Pancreas (tissue), 10 donors: ENCODE measurements around the gene MEGF6. TPM values are rescaled to one million over a fixed set of nuclear protein-coding genes. Genes with fewer than 3 reads are reported as not detected.

Experiments
- ATAC-seq, 4 donors: fragments of 200-7000 bp; cut with Tn5 transposase; one replicate each; pipeline versions ENCODE4 v1.8.0 to v1.9.1; 2020; ENCODE audit warnings: mild to moderate bottlenecking in 4 of 4, moderate library complexity in 4 of 4
- DNase-seq, 6 donors: peaks; one replicate each; pipeline ENCODE4 v3.0.0-alpha.2; 2020
- FAIRE-seq: peaks from 2 replicates; lab custom pipeline; 2012; peaks lifted over from hg19 to GRCh38; lab: Jason Lieb, UNC
- H3K27ac ChIP-seq, 4 donors: fragments of 200-600 bp; sonication (generic); 1 replicate in 3 of 4; 2 replicates in 1 of 4; pipeline versions ENCODE4 v1.5.0 to v1.8.0; 2020
- H3K27me3 ChIP-seq, 4 donors: fragments of 200-600 bp; one replicate each; pipeline ENCODE4 v1.8.0; 2021
- H3K36me3 ChIP-seq, 3 donors: fragments of 200-600 bp; sonication (generic) in 1 of 3; one replicate each; pipeline versions ENCODE4 v1.5.0 to v1.8.0; 2020 to 2021
- H3K4me1 ChIP-seq, 3 donors: fragments of 200-600 bp; one replicate each; pipeline ENCODE4 v1.8.0; 2021
- H3K4me3 ChIP-seq, 4 donors: fragments of 200-600 bp; sonication (generic) in 2 of 4; one replicate each; pipeline versions ENCODE4 v1.5.0 to v1.8.0; 2020 to 2021
- H3K9me3 ChIP-seq, 4 donors: fragments of 200-600 bp; one replicate each; pipeline ENCODE4 v1.8.0; 2021
- WGBS, 2 donors: extraction: QIAGEN DNeasy Blood & Tissue Kit; methylation state at CpG; one replicate each; pipeline ENCODE4 v1.1.7; 2013; 5-methylcytosine and 5-hydroxymethylcytosine counted together
- intact Hi-C, 3 donors: fragments of 100-400 bp; cut with DNase I; formaldehyde crosslinking; loops; one replicate each; pipeline versions ENCODE4 v1.11.1 to v1.14.2; 2022
- polyA plus RNA-seq, 2 donors: library from polyadenylated mRNA; stranded (reverse); fragments of 200-250 nt; gene quantifications; one replicate each; pipeline ENCODE4 v1.2.3, GENCODE V29; 2013
- total RNA-seq, 6 donors: library from RNA; stranded (reverse); fragmentation: NEBNext Ultra II Directional in 4 of 6; extraction: Animal tissue kit (Norgen Biotek cat#: 25700) in 4 of 6; gene quantifications; one replicate each; pipeline versions ENCODE4 v1.2.1 to v1.2.4, GENCODE V29; 2021 to 2023
- TF ChIP-seq, protein P1 (sequence below), 4 donors: fragments of 200-600 bp; sonication (generic) in 3 of 4; IDR thresholded peaks; one replicate each; pipeline versions ENCODE4 v1.5.0 to v1.8.0; 2021; ENCODE audit warnings: antibody characterized with exemption in 4 of 4
- donor health status: healthy with polysubstance abuse.
- donor health status: DM: no; HTN: no; CAD: no; lungs with moderate emphysema.
- donor health status: DM: no; HTN: no; CAD: no.
- donor health status: control.
- donor health status: control.
- donor health status: Bipolar disorder and iron deficiency.
- donor health status: DM: yes; HTN: yes; CAD: no.
- donor health status: DM: no; HTN: no; CAD: no.
- donor health status: DM: no; HTN: no; CAD: no.
- donor health status: DM: yes; HTN: yes; CAD: no.

Gene MEGF6
- total and polyA plus RNA-seq, 8 donors = 2.6 to 20.0 (median 8.4) TPM

DNA sequence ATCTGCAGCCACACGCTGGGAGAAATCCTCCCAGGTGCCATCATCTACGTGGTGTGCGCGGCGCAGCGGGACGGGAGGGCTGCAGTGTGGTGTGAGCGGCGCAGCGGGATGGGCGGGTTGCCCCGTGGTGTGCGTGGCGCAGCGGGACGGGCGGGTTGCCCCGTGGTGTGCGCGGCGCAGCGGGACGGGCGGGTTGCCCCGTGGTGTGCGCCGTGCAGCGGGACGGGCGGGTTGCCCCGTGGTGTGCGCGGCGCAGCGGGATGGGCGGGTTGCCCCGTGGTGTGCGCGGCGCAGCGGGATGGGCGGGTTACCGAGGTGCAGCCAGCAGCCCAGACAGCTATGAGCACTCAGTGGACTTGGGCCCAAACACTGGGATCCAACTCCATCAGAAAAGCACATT, 33.9 kb upstream of the MEGF6 start:
- FAIRE-seq (no peak), DNase-seq (no peak), ATAC-seq (no peak)
- H3K4me1 ChIP-seq = peaks cover 0 to 9% (median 6%) of the 10 kb centered on the region in 3 donors
- no peaks in the 10 kb centered on the region for H3K9me3 ChIP-seq
- H3K27me3 ChIP-seq = peaks cover 0 to 1% (median under 1%) of the 10 kb centered on the region in 4 donors
- TF ChIP-seq, protein P1, sequence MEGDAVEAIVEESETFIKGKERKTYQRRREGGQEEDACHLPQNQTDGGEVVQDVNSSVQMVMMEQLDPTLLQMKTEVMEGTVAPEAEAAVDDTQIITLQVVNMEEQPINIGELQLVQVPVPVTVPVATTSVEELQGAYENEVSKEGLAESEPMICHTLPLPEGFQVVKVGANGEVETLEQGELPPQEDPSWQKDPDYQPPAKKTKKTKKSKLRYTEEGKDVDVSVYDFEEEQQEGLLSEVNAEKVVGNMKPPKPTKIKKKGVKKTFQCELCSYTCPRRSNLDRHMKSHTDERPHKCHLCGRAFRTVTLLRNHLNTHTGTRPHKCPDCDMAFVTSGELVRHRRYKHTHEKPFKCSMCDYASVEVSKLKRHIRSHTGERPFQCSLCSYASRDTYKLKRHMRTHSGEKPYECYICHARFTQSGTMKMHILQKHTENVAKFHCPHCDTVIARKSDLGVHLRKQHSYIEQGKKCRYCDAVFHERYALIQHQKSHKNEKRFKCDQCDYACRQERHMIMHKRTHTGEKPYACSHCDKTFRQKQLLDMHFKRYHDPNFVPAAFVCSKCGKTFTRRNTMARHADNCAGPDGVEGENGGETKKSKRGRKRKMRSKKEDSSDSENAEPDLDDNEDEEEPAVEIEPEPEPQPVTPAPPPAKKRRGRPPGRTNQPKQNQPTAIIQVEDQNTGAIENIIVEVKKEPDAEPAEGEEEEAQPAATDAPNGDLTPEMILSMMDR (IDR thresholded peaks at IDR 0.05) = no peak
- no peak overlapping the region for H3K27ac ChIP-seq
- no peaks in the 10 kb centered on the region for H3K36me3 ChIP-seq
- intact Hi-C loops = no loop called here
- WGBS, 2 donors = 95% methylated on average over 39 to 43 of the region's 43 CpGs
- no peak overlapping the region for H3K4me3 ChIP-seq

DNA sequence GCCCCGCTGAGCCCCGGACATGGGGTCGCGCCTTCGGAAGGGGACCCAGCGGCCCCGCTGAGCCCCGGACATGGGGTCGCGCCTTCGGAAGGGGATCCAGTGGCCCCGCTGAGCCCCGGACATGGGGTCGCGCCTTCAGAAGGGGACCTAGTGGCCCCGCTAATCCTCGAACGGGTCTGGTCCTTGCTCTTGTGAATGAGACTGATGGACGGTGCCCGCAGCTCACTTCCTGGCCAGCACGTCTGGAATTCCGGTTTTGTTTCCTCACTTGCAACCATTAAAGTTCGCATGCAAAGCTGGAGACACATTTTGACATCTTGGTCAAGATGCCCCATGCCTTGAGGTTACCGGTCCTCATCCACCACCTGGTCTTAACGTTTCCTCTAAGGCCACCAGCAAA, 33.0 kb upstream of the MEGF6 start:
- TF ChIP-seq, protein P1 (IDR thresholded peaks at IDR 0.05) = no peak
- ATAC-seq = no peak
- FAIRE-seq = no peak
- Histone ChIP-seq H3K9me3 (no peaks in the 10 kb centered on the region), H3K27ac (no peak overlapping the region), H3K4me1 (peaks cover 0 to 9% (median 6%) of the 10 kb centered on the region in 3 donors), H3K36me3 (no peaks in the 10 kb centered on the region), H3K4me3 (no peak overlapping the region), H3K27me3 (no peaks in the 10 kb centered on the region)
- WGBS, 2 donors = 91% methylated on average over 18 to 24 of the region's 25 CpGs
- intact Hi-C loops = no loop called here
- no peak for DNase-seq

DNA sequence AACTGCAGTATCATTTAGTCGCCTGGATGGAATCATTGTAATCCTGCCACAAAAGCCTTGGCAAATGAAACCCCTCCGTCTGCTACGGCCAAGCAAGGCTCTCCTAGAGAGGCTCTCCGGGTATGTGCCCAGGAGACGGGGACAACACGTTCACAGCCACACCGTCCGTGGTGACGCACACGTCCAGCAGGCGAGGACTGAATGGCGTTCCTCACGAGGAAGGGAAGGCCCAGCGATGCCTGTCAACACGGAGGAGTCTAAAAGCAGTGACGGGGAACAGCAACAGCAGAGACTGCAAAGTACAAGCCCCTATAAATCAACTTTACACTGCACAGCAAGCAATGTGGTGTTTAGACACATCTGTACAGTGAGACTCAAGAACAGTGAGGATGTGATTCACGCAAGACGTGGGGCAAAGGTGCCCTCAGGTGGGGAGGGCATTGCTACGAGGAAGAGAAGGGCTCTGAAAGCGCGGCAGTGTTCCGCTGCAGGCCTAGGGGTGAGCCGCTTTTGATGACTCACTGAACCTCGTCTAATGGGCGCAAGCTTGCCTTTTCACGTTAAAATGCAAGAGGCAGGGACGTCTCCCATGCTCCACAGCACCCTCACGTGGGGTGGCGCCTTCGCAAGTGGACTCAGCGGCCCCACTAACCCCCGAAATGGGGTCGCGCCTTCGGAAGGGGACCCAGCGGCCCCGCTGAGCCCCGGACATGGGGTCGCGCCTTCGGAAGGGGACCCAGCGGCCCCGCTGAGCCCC, 31.8 kb upstream of the MEGF6 start:
- Histone ChIP-seq H3K4me3 (no peak overlapping the region), H3K36me3 (peaks cover 0 to 3% (median 0%) of the 10 kb centered on the region in 3 donors), H3K27ac (no peak overlapping the region), H3K27me3 (no peaks in the 10 kb centered on the region), H3K4me1 (no peaks in the 10 kb centered on the region), H3K9me3 (no peaks in the 10 kb centered on the region)
- ATAC-seq = no peak
- FAIRE-seq = no peak
- TF ChIP-seq, protein P1 (IDR thresholded peaks at IDR 0.05) = no peak
- WGBS, 2 donors = 94 to 95% methylated on average over 38 to 43 of the region's 43 CpGs
- intact Hi-C loops = no loop called here
- no peak for DNase-seq

DNA sequence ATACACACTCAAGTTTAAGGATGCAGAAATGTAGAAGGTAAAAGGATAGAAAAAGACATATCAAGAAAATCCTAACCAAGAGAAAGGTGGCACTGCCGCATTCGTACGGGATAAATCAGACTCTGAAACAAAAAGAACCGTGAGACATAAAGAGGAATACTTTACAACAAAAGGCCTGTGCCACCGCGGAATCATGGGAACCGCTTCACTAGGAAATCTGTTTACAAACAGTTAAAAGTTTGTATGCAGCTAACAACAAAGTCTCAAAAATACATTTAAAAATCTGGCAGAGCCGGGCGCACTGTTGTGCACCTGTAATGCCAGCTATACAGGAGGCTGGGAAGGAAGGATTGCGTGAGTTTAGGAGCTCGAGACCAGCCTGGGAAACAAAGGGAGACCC, 30.5 kb upstream of the MEGF6 start:
- ATAC-seq (no peak), FAIRE-seq (no peak), DNase-seq (no peak)
- H3K36me3 ChIP-seq = peaks cover 0 to 11% (median 0%) of the 10 kb centered on the region in 3 donors
- H3K4me1 ChIP-seq = no peaks in the 10 kb centered on the region
- H3K27me3 ChIP-seq = no peaks in the 10 kb centered on the region
- intact Hi-C loops = no loop called here
- H3K27ac ChIP-seq = no peak overlapping the region
- no peaks in the 10 kb centered on the region for H3K9me3 ChIP-seq
- 92 to 97% methylated on average over 11 of the region's 11 CpGs for WGBS, 2 donors
- TF ChIP-seq, protein P1 (IDR thresholded peaks at IDR 0.05) = no peak
- H3K4me3 ChIP-seq = no peak overlapping the region
